B cell (primary cell): ENCODE results near the gene MTHFR. TPM values are rescaled to one million over a fixed set of nuclear protein-coding genes. Genes with fewer than 3 reads are reported as not detected.

Experiments used
- ATAC-seq: fragments of 200-7000 bp; cut with Tn5 transposase; one replicate; pipeline ENCODE4 v1.10.0; 2021; ENCODE audit warnings: low read depth, mild to moderate bottlenecking, moderate number of reproducible peaks, moderate library complexity
- CTCF ChIA-PET: fragments of 350-600 bp; sonication (Branson Sonifier 250); formaldehyde crosslinking; loops from one replicate; lab custom pipeline; 2021; ENCODE audit warnings: antibody characterized with exemption, inconsistent platforms; lab: Charles Lee
- POLR2A ChIA-PET: fragments of 350-600 bp; sonication (Branson Sonifier 250); formaldehyde crosslinking; loops from one replicate; lab custom pipeline; 2021; ENCODE audit warnings: antibody characterized with exemption; lab: Charles Lee
- DNase-seq: peaks from one replicate; pipeline ENCODE4 v3.0.0; 2013
- H2AFZ ChIP-seq: 2 replicates; pipeline ENCODE4 v1.6.1; 2012; ENCODE audit warnings: mild to moderate bottlenecking, low read depth, low read length; ENCODE audit not compliant: insufficient read depth, poor library complexity, severe bottlenecking
- H3K27ac ChIP-seq, 2 donors: 1 replicate in 1 of 2; 2 replicates in 1 of 2; pipeline ENCODE4 v1.5.1; 2012 to 2013; ENCODE audit warnings: low read length in 2 of 2, mild to moderate bottlenecking in 2 of 2, moderate library complexity in 1 of 2
- H3K27me3 ChIP-seq, 4 experiments: fragments of 200-600 bp in 1 of 4; sonication (generic) in 1 of 4; replicated peaks in 1 of 4; 1 replicate in 2 of 4; 2 replicates in 2 of 4; pipeline versions ENCODE4 v1.6.1 to v1.7.0; 2013 to 2016; ENCODE audit warnings: low read length in 3 of 4, mild to moderate bottlenecking in 2 of 4, mixed read lengths in 1 of 4, moderate library complexity in 1 of 4; ENCODE audit not compliant: insufficient read depth in 4 of 4, control insufficient read depth in 3 of 4; ENCODE audit errors: control extremely low read depth in 1 of 4
- H3K36me3 ChIP-seq, 2 experiments: replicated peaks in 1 of 2; 1 replicate in 1 of 2; 2 replicates in 1 of 2; pipeline versions ENCODE4 v1.6.1 to v1.7.1; 2013; ENCODE audit warnings: low read length in 1 of 2; ENCODE audit not compliant: insufficient read depth in 2 of 2, control insufficient read depth in 1 of 2; ENCODE audit errors: control extremely low read depth in 1 of 2, extremely low read depth in 1 of 2
- H3K4me1 ChIP-seq, 2 donors: fragments of 200-600 bp in 1 of 2; sonication (generic) in 1 of 2; 1 replicate in 1 of 2; 2 replicates in 1 of 2; pipeline versions ENCODE4 v1.5.1 to v1.6.1; 2013 to 2017; ENCODE audit warnings: low read length in 2 of 2; ENCODE audit not compliant: control insufficient read depth in 2 of 2, insufficient read depth in 2 of 2
- H3K4me2 ChIP-seq: replicated peaks from 2 replicates; pipeline ENCODE3; 2012; ENCODE audit warnings: mild to moderate bottlenecking, low read depth, low read length; ENCODE audit not compliant: poor library complexity, severe bottlenecking
- H3K4me3 ChIP-seq, 5 experiments: fragments of 200-600 bp in 1 of 5; sonication (generic) in 1 of 5; 1 replicate in 3 of 5; 2 replicates in 2 of 5; pipeline versions ENCODE4 v1.5.1 to v1.7.0; 2011 to 2016; ENCODE audit warnings: low read length in 4 of 5, mild to moderate bottlenecking in 4 of 5, low read depth in 2 of 5, control low read depth in 1 of 5, moderate library complexity in 1 of 5; ENCODE audit not compliant: insufficient read depth in 1 of 5; ENCODE audit errors: control extremely low read depth in 1 of 5, extremely low read depth in 1 of 5
- H3K79me2 ChIP-seq: fragments of 200-600 bp; sonication (generic); one replicate; pipeline ENCODE4 v1.6.0; 2016; ENCODE audit warnings: low read length; ENCODE audit not compliant: control insufficient read depth, insufficient read depth
- H3K9ac ChIP-seq: fragments of 200-600 bp; sonication (generic); 2 replicates; pipeline ENCODE4 v1.6.1; 2017; ENCODE audit warnings: mild to moderate bottlenecking, low read length, moderate library complexity
- H3K9me3 ChIP-seq, 3 donors: one replicate each; pipeline versions ENCODE4 v1.6.1 to v1.7.1; 2013; ENCODE audit warnings: low read length in 2 of 3; ENCODE audit not compliant: control insufficient read depth in 2 of 3, insufficient read depth in 1 of 3; ENCODE audit errors: control extremely low read depth in 1 of 3
- H4K20me1 ChIP-seq: 2 replicates; pipeline ENCODE4 v1.6.0; 2012; ENCODE audit warnings: mild to moderate bottlenecking, low read length; ENCODE audit not compliant: insufficient read depth, control insufficient read depth, poor library complexity, severe bottlenecking
- H3K27ac Mint-ChIP-seq: one replicate; pipeline ENCODE4 v1.8.0; 2021; ENCODE audit warnings: mixed read lengths
- H3K27me3 Mint-ChIP-seq: one replicate; pipeline ENCODE4 v1.8.0; 2021; ENCODE audit warnings: mixed read lengths
- H3K4me1 Mint-ChIP-seq: one replicate; pipeline ENCODE4 v1.8.0; 2021; ENCODE audit warnings: mixed read lengths
- H3K4me3 Mint-ChIP-seq: one replicate; pipeline ENCODE4 v1.8.0; 2021; ENCODE audit warnings: mixed read lengths
- H3K9me3 Mint-ChIP-seq: one replicate; pipeline ENCODE4 v1.8.0; 2022; ENCODE audit warnings: mixed read lengths; ENCODE audit not compliant: insufficient read depth
- CTCF ChIP-seq: fragments of 200-600 bp; IDR thresholded peaks from one replicate; pipeline ENCODE4 v1.8.0; 2022; ENCODE audit warnings: antibody characterized with exemption, mild to moderate bottlenecking
- EZH2 ChIP-seq: IDR thresholded peaks from 2 replicates; pipeline ENCODE4 v1.6.1; 2012; ENCODE audit warnings: borderline replicate concordance, low read depth, mild to moderate bottlenecking, moderate library complexity, low read length; ENCODE audit not compliant: insufficient read depth, poor library complexity, severe bottlenecking
- WGBS: methylation state at CpG from one replicate; pipeline ENCODE4 v1.1.5; 2013; ENCODE audit warnings: missing lambda C conversion rate; ENCODE audit not compliant: insufficient coverage; 5-methylcytosine and 5-hydroxymethylcytosine counted together
- intact Hi-C: fragments of 100-400 bp; cut with micrococcal nuclease; formaldehyde crosslinking; loops from one replicate; pipeline ENCODE4 v1.10.0; 2022
- polyA plus RNA-seq: library from polyadenylated mRNA; depleted of rRNA; stranded (reverse); fragments of >200 nt; gene quantifications from 2 replicates; pipeline ENCODE4 v1.2.3, GENCODE V29; 2012
- total RNA-seq, 2 donors: library from RNA; stranded (reverse); fragments of 120-200 nt in 1 of 2; gene quantifications; 1 replicate in 1 of 2; 2 replicates in 1 of 2; pipeline versions ENCODE4 v1.2.3 to v1.2.4, GENCODE V29; 2013 to 2022

The MTHFR gene
- total and polyA plus RNA-seq, 2 donors (not counting 1 experiment from before 2014, with no cell fraction given) = 35.8 to 114 TPM

- Histone ChIP-seq H3K9ac (no peak overlapping the region), H3K79me2 (no peaks in the 10 kb centered on the region), H3K4me2 (no peak overlapping the region), H3K9me3 (peaks cover 0 to 5% (median 0%) of the 10 kb centered on the region in 3 donors), H3K36me3 (no peaks in the 10 kb centered on the region), H2AFZ (no peak overlapping the region), H3K4me3 (no peak overlapping the region), H3K27me3 (peaks cover 0 to 18% (median 2%) of the 10 kb centered on the region in 4 experiments), H4K20me1 (no peaks in the 10 kb centered on the region), H3K27ac (no peak overlapping the region), H3K4me1 (peaks cover 6 to 7% of the 10 kb centered on the region in 2 donors)
- TF ChIP-seq EZH2 (no peak), CTCF (no peak)
- DNase-seq (no peak), ATAC-seq (no peak)
- WGBS = 89% methylated on average over 14 of the region's 14 CpGs
- Mint-ChIP-seq H3K4me3 (no peak overlapping the region), H3K27ac (no peak overlapping the region), H3K4me1 (peaks cover 3% of the 10 kb centered on the region), H3K9me3 (no peaks in the 10 kb centered on the region), H3K27me3 (peaks cover 11% of the 10 kb centered on the region)
- ChIA-PET POLR2A (no interaction called here), CTCF (interaction anchor here (0.5 kb wide), 1 partner anchor 55 kb away, joined by 3 read pairs; no protein-coding TSS in a partner anchor)
- intact Hi-C loops = no loop called here
Observed at GRCh38 chr1:11766429-11766776, 39.4 kb downstream of the MTHFR start.

DNA sequence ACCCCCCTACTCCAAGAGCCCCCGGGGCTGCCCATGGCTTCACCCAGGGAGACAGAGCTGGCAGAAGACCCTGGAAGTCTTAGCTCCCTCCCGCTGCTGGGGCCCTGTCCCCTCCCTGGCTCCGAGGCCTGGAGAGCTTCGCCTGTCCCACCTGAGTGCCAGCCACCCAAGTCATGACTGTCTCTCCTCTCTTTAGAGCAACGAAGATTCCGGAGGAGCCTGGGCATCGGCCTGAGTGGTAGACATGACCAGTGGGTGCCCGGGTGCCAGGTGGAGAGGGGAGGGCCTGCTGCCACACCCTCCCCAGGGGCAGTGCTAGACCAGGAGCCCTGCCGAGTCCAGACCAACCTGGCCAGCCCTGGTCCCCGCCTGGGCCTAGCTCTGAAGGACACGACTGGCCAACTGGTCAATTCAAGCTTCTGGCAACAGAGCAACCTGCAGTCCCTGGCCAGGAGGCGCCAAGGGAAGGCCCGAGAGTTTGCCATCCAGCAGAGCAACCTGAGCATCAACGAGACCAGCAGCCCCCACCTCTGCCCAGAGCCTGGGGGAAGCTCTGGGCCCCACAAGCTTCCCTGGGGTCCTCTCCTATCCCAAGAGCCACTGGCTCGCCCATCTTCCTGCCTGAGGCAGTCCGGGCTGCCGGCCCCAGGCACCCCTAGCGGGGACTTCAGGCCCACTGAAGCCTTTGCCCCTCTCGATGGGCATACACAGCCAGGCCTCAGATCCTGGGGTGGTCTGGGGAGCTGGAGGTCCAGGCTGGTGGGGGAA, 39.9 kb downstream of the MTHFR start:
- intact Hi-C loops = no loop called here
- no peaks in the 10 kb centered on the region for H3K79me2 ChIP-seq
- H3K4me2 ChIP-seq = no peak overlapping the region
- 83% methylated on average over 18 of the region's 19 CpGs for WGBS
- ChIA-PET POLR2A (no interaction called here), CTCF (no interaction called here)
- Mint-ChIP-seq H3K9me3 (no peaks in the 10 kb centered on the region), H3K27me3 (peaks cover 14% of the 10 kb centered on the region), H3K4me3 (no peak overlapping the region), H3K27ac (no peak overlapping the region), H3K4me1 (peaks cover 3% of the 10 kb centered on the region)
- H3K9ac ChIP-seq = no peak overlapping the region
- peaks cover 0 to 5% (median 0%) of the 10 kb centered on the region in 3 donors for H3K9me3 ChIP-seq
- H4K20me1 ChIP-seq = no peaks in the 10 kb centered on the region
- no peak for DNase-seq
- TF ChIP-seq CTCF = no peak
- TF ChIP-seq EZH2 = no peak
- H3K27ac ChIP-seq = no peak overlapping the region
- no peaks in the 10 kb centered on the region for H3K36me3 ChIP-seq
- peaks cover 0 to 21% (median 2%) of the 10 kb centered on the region in 4 experiments for H3K27me3 ChIP-seq
- no peak for ATAC-seq
- no peak overlapping the region for H2AFZ ChIP-seq
- H3K4me1 ChIP-seq = peaks cover 6 to 7% of the 10 kb centered on the region in 2 donors
- no peak overlapping the region for H3K4me3 ChIP-seq
